IMR-90 (cell line): ENCODE results near the gene PLGRKT. TPM values are rescaled to one million over a fixed set of nuclear protein-coding genes. Genes with fewer than 3 reads are reported as not detected.
A peak's percentile ranks its signal among the peaks of the same experiment; 100 is the strongest.

Experiments
- ATAC-seq: fragments of 200-7000 bp; cut with Tn5 transposase; 2 replicates; pipeline ENCODE4 v1.9.1; 2020; ENCODE audit warnings: low read depth, mild to moderate bottlenecking, moderate library complexity
- BruUV-seq: library from RNA; stranded (reverse); fragments of 400-500 nt; replicated peaks from 2 replicates; lab custom pipeline; 2021; lab: Mats Ljungman, UMichigan
- CTCF ChIA-PET: fragments of 300-600 bp; formaldehyde crosslinking; extraction: SDS; loops from one replicate; lab custom pipeline; 2021; ENCODE audit warnings: antibody characterized with exemption; lab: Yijun Ruan, JAX
- POLR2A ChIA-PET: fragments of 300-600 bp; sonication (Branson Sonifier 250); formaldehyde crosslinking; loops from one replicate; lab custom pipeline; 2022; ENCODE audit warnings: antibody characterized with exemption; ENCODE audit not compliant: unreplicated experiment; lab: Charles Lee
- DNase-seq: peaks from one replicate; pipeline ENCODE4 v3.0.0; 2013
- H2AFZ ChIP-seq: replicated peaks from 2 replicates; pipeline ENCODE3; 2013; ENCODE audit warnings: low read length, mild to moderate bottlenecking; ENCODE audit not compliant: poor library complexity
- H2AK5ac ChIP-seq: 2 replicates; pipeline ENCODE4 v1.6.1; 2013; ENCODE audit warnings: low read depth, low read length, inconsistent platforms
- H2AK9ac ChIP-seq: replicated peaks from 2 replicates; pipeline ENCODE3; 2013; ENCODE audit warnings: mild to moderate bottlenecking, low read depth, low read length, moderate library complexity; ENCODE audit not compliant: poor library complexity
- H2BK120ac ChIP-seq: 2 replicates; pipeline ENCODE4 v1.6.1; 2013; ENCODE audit warnings: low read depth, low read length, inconsistent platforms
- H2BK15ac ChIP-seq: 3 replicates; pipeline ENCODE4 v1.6.1; 2013; ENCODE audit warnings: low read depth, low read length, inconsistent platforms
- H2BK20ac ChIP-seq: 2 replicates; pipeline ENCODE4 v1.6.1; 2013; ENCODE audit warnings: low read depth, mild to moderate bottlenecking, inconsistent platforms, low read length, moderate library complexity
- H2BK5ac ChIP-seq: 2 replicates; pipeline ENCODE4 v1.6.1; 2013; ENCODE audit warnings: mild to moderate bottlenecking, low read depth, low read length, inconsistent platforms; ENCODE audit not compliant: poor library complexity, severe bottlenecking
- H3K14ac ChIP-seq: replicated peaks from 2 replicates; pipeline ENCODE4 v1.6.1; 2013; ENCODE audit warnings: low read depth, low read length, inconsistent platforms
- H3K18ac ChIP-seq: 2 replicates; pipeline ENCODE4 v1.6.1; 2013; ENCODE audit warnings: low read depth, low read length, control low read depth
- H3K23ac ChIP-seq: 2 replicates; pipeline ENCODE4 v1.6.1; 2013; ENCODE audit warnings: low read depth, low read length, inconsistent platforms
- H3K27ac ChIP-seq: 2 replicates; pipeline ENCODE4 v1.5.1; 2013; ENCODE audit warnings: mild to moderate bottlenecking, control low read depth, low read length; ENCODE audit not compliant: insufficient read depth
- H3K27me3 ChIP-seq: 2 replicates; pipeline ENCODE4 v1.6.1; 2013; ENCODE audit warnings: low read length; ENCODE audit not compliant: control insufficient read depth, insufficient read depth
- H3K36me3 ChIP-seq: 2 replicates; pipeline ENCODE4 v1.6.1; 2013; ENCODE audit warnings: low read length, mixed read lengths; ENCODE audit not compliant: control insufficient read depth, insufficient read depth
- H3K4ac ChIP-seq: 2 replicates; pipeline ENCODE4 v1.6.1; 2013; ENCODE audit warnings: low read depth, low read length, inconsistent platforms
- H3K4me1 ChIP-seq: 2 replicates; pipeline ENCODE4 v1.6.1; 2013; ENCODE audit warnings: low read length, mixed read lengths; ENCODE audit not compliant: control insufficient read depth, insufficient read depth
- H3K4me2 ChIP-seq: 2 replicates; pipeline ENCODE4 v1.6.1; 2013; ENCODE audit warnings: low read depth, mild to moderate bottlenecking, control low read depth, low read length, moderate library complexity
- H3K4me3 ChIP-seq: 2 replicates; pipeline ENCODE4 v1.5.1; 2013; ENCODE audit warnings: low read depth, mild to moderate bottlenecking, control low read depth, low read length, moderate library complexity; ENCODE audit not compliant: insufficient read depth
- H3K56ac ChIP-seq: 2 replicates; pipeline ENCODE4 v1.6.1; 2013; ENCODE audit warnings: low read length, inconsistent platforms; ENCODE audit not compliant: insufficient read depth; ENCODE audit errors: extremely low read depth
- H3K79me1 ChIP-seq, 2 experiments: 2 replicates each; pipeline ENCODE4 v1.6.1; 2013; ENCODE audit warnings: low read length in 2 of 2, inconsistent platforms in 1 of 2, low read depth in 1 of 2
- H3K9ac ChIP-seq: 2 replicates; pipeline ENCODE4 v1.6.1; 2013; ENCODE audit warnings: low read depth, low read length, control low read depth
- H3K9me1 ChIP-seq: 2 replicates; pipeline ENCODE4 v1.6.1; 2013; ENCODE audit warnings: low read length, inconsistent platforms; ENCODE audit not compliant: insufficient read depth
- H3K9me3 ChIP-seq: 2 replicates; pipeline ENCODE4 v1.6.1; 2013; ENCODE audit warnings: low read length; ENCODE audit not compliant: control insufficient read depth, insufficient read depth
- H4K20me1 ChIP-seq: 2 replicates; pipeline ENCODE4 v1.6.1; 2013; ENCODE audit warnings: low read length, inconsistent platforms; ENCODE audit not compliant: insufficient read depth
- H4K5ac ChIP-seq: 2 replicates; pipeline ENCODE4 v1.6.1; 2013; ENCODE audit warnings: mild to moderate bottlenecking, low read depth, low read length, control low read depth
- H4K8ac ChIP-seq, 2 experiments: 2 replicates each; pipeline ENCODE4 v1.6.1; 2013; ENCODE audit warnings: low read depth in 2 of 2, low read length in 2 of 2, control low read depth in 1 of 2, inconsistent platforms in 1 of 2
- H4K91ac ChIP-seq: 2 replicates; pipeline ENCODE4 v1.6.1; 2013; ENCODE audit warnings: low read depth, low read length, inconsistent platforms; ENCODE audit not compliant: insufficient read depth
- BHLHE40 ChIP-seq: fragments of 150-350 bp; IDR thresholded peaks from 2 replicates; pipeline ENCODE4 v1.6.1; 2016; ENCODE audit warnings: mild to moderate bottlenecking, low read depth, low read length
- CEBPB ChIP-seq: IDR thresholded peaks from 2 replicates; pipeline ENCODE4 v1.6.1; 2012; ENCODE audit warnings: low read depth, low read length, improper control_type of control experiment
- CHD1 ChIP-seq: IDR thresholded peaks from 2 replicates; pipeline ENCODE4 v1.6.1; 2012; ENCODE audit warnings: low read depth, low read length, improper control_type of control experiment
- CTCF ChIP-seq: conservative IDR thresholded peaks from 2 replicates; pipeline ENCODE4 v1.5.1; 2012; ENCODE audit warnings: mild to moderate bottlenecking, low read depth, low read length, improper control_type of control experiment
- FOS ChIP-seq: fragments of 150-350 bp; IDR thresholded peaks from 2 replicates; pipeline ENCODE4 v1.6.1; 2016; ENCODE audit warnings: low read depth, low read length
- MAFK ChIP-seq: IDR thresholded peaks from 2 replicates; pipeline ENCODE4 v1.6.1; 2012; ENCODE audit warnings: low read depth, low read length, improper control_type of control experiment
- MAZ ChIP-seq: IDR thresholded peaks from 2 replicates; pipeline ENCODE4 v1.6.1; 2012; ENCODE audit warnings: low read depth, mild to moderate bottlenecking, low read length, improper control_type of control experiment, moderate library complexity, borderline replicate concordance
- MXI1 ChIP-seq: IDR thresholded peaks from 2 replicates; pipeline ENCODE4 v1.6.1; 2012; ENCODE audit warnings: low read depth, mild to moderate bottlenecking, low read length, moderate library complexity, borderline replicate concordance
- POLR2A ChIP-seq: IDR thresholded peaks from 2 replicates; pipeline ENCODE4 v1.6.1; 2012; ENCODE audit warnings: mild to moderate bottlenecking, low read depth, low read length
- RAD21 ChIP-seq: IDR thresholded peaks from 2 replicates; pipeline ENCODE4 v1.6.1; 2012; ENCODE audit warnings: low read length, improper control_type of control experiment
- RCOR1 ChIP-seq: IDR thresholded peaks from 2 replicates; pipeline ENCODE4 v1.6.1; 2012; ENCODE audit warnings: mild to moderate bottlenecking, low read length, improper control_type of control experiment; ENCODE audit not compliant: insufficient replicate concordance
- SMC3 ChIP-seq: fragments of 150-350 bp; IDR thresholded peaks from 2 replicates; pipeline ENCODE4 v1.6.1; 2016; ENCODE audit warnings: low read depth, mild to moderate bottlenecking, antibody characterized with exemption, low read length, moderate library complexity
- WGBS, 2 experiments: methylation state at CpG; one replicate each; pipeline versions ENCODE4 v1.1.5 to v1.1.7; 2013; ENCODE audit warnings: missing lambda C conversion rate in 2 of 2; ENCODE audit not compliant: insufficient read length in 1 of 2; ENCODE audit errors: extremely low coverage in 2 of 2; 5-methylcytosine and 5-hydroxymethylcytosine counted together
- dilution Hi-C: fragments of 300-500 bp; cut with HindIII; formaldehyde crosslinking; loops from one replicate; pipeline ENCODE4 v1.14.3; 2018; ENCODE audit warnings: low sequenced_read_pairs; ENCODE audit not compliant: unreplicated experiment
- in situ Hi-C: fragments of 300-500 bp; cut with MboI; formaldehyde crosslinking; loops from 3 replicates; pipeline ENCODE4 v1.14.3; 2019; ENCODE audit warnings: low sequenced_read_pairs, inconsistent platforms, mixed read lengths
- intact Hi-C: fragments of 100-400 bp; cut with micrococcal nuclease; formaldehyde crosslinking; loops from 2 replicates; pipeline ENCODE4 v1.10.0; 2022
- polyA plus RNA-seq, 3 experiments: library from polyadenylated mRNA; depleted of rRNA; stranded (reverse); fragments of >200 nt; gene quantifications; 2 replicates each; pipeline ENCODE4 v1.2.3, GENCODE V29; 2012; ENCODE audit warnings: low replicate concordance in 1 of 3
- total RNA-seq: library from RNA; depleted of rRNA; stranded (reverse); fragments of >200 nt; gene quantifications from 2 replicates; pipeline ENCODE4 v1.2.3, GENCODE V29; 2012

Gene PLGRKT
- total and polyA plus RNA-seq, 2 of the 4 experiments (the other 2 are of a cell fraction) = 10.8 to 12.7 TPM

- TSS peak; percentile 83 for BruUV-seq
- no peaks in the 10 kb centered on the region for H4K20me1 ChIP-seq
- peak within 1 kb of the TSS; percentile 86 for H3K4ac ChIP-seq
- no peaks in the 10 kb centered on the region for H3K36me3 ChIP-seq
- peak within 1 kb of the TSS; percentile 82 for H2BK5ac ChIP-seq
- peak within 1 kb of the TSS; percentile 64 to 76 for H4K8ac ChIP-seq
- peak; percentile 93 for DNase-seq
- H3K9ac ChIP-seq = peak within 1 kb of the TSS; percentile 95
- H3K4me1 ChIP-seq = peaks cover 6% of the 10 kb centered on the region
- ChIA-PET POLR2A (interaction anchor here (0.9 to 1.2 kb wide), 2 partner anchors 60 to 62 kb away, joined by 4 to 5 read pairs; partner anchors contain the start of gene PDCD1LG2), CTCF (interaction anchor here (0.7 to 2.1 kb wide), 10 partner anchors 10 to 150 kb away, joined by 3 to 10 read pairs (median 5); partner anchors contain the start of gene PLGRKT)
- H3K27ac ChIP-seq = peak within 1 kb of the TSS; percentile 89
- dilution Hi-C loops = no loop called here
- H3K79me1 ChIP-seq = peaks cover 0 to 24% of the 10 kb centered on the region in 2 experiments; a peak in 2 of 4 replicates
- H4K5ac ChIP-seq = peak within 1 kb of the TSS; percentile 93; the same call in 1 of the 2 replicates
- peak within 1 kb of the TSS; percentile 82 for H2BK120ac ChIP-seq
- H3K27me3 ChIP-seq = no peaks in the 10 kb centered on the region
- ATAC-seq = peak; percentile 96
- H3K14ac ChIP-seq = peak within 1 kb of the TSS; percentile 96
- H3K4me3 ChIP-seq = peak within 1 kb of the TSS; percentile 62
- peak within 1 kb of the TSS; percentile 93; the same call in 1 of the 2 replicates for H3K23ac ChIP-seq
- H2BK15ac ChIP-seq = peak within 1 kb of the TSS; percentile 78; the same call in 2 of the 3 replicates
- peak within 1 kb of the TSS; percentile 81 for H3K4me2 ChIP-seq
- in situ Hi-C loops = loop anchor here (25.0 kb wide), 1 partner anchor 262 kb away; no protein-coding TSS in a partner anchor
- peak within 1 kb of the TSS; percentile 88 for H3K56ac ChIP-seq
- peak within 1 kb of the TSS; percentile 79 for H2AK5ac ChIP-seq
- no peaks in the 10 kb centered on the region for H3K9me3 ChIP-seq
- peak within 1 kb of the TSS; percentile 61 for H4K91ac ChIP-seq
- peak within 1 kb of the TSS; percentile 93 for H2AFZ ChIP-seq
- peak within 1 kb of the TSS; percentile 35 for H3K18ac ChIP-seq
- intact Hi-C loops = loop anchor here (1.0 kb wide), 1 partner anchor 140 kb away; no protein-coding TSS in a partner anchor
- 17% methylated on average over 3 of the region's 36 CpGs; no CpG with 5 or more reads in 1 of the 2 experiments for WGBS, 2 experiments
- peak within 1 kb of the TSS; percentile 47; the same call in 1 of the 2 replicates for H2BK20ac ChIP-seq
- H2AK9ac ChIP-seq = peak within 1 kb of the TSS; percentile 79
- TF ChIP-seq CEBPB (peak; percentile 87), BHLHE40 (0 out of 2 replicates have a peak, but pooled peaks have one; percentile 6), MAFK (no peak), SMC3 (peak; percentile 51), RCOR1 (peak; percentile 16), CHD1 (no peak), FOS (no peak), MXI1 (peak; percentile 78; the same call in 1 of the 2 replicates), MAZ (peak; percentile 31; the same call in 1 of the 2 replicates), RAD21 (peak; percentile 67), POLR2A (peak; percentile 83), CTCF (peak; percentile 70)
- H3K9me1 ChIP-seq = peaks cover 2% of the 10 kb centered on the region
These were observed 12.8 kb upstream of the PLGRKT start, which contains the start of gene CD274 for GRCh38 chr9:5450359-5451091. Gene CD274 (plus strand): TSS chr9:5450542. CDS start chr9:5456114, 5,572 bp downstream.
